Upper lobe of left lung (tissue), 4 donors: ENCODE measurements around the gene FOXL1.

Experiments used
- POLR2A ChIP-seq, 4 donors: fragments of 450-650 bp; IDR thresholded peaks; one replicate each; pipeline ENCODE4 v1.5.1; 2016 to 2017; ENCODE audit warnings: antibody characterized with exemption in 4 of 4, mild to moderate bottlenecking in 2 of 4
- POLR2AphosphoS5 ChIP-seq, 2 donors: sonication (generic); formaldehyde crosslinking; IDR thresholded peaks; one replicate each; pipeline ENCODE4 v1.5.1; 2017; ENCODE audit warnings: antibody characterized with exemption in 2 of 2
- TF ChIP-seq, protein P1 (sequence below), 6 experiments: fragments of 450-650 bp in 4 of 6; fragments of 200-600 bp in 2 of 6; sonication (generic) in 2 of 6; IDR thresholded peaks; one replicate each; pipeline ENCODE4 v1.5.1; 2016 to 2019; ENCODE audit warnings: antibody characterized with exemption in 6 of 6

GRCh38 chr16:86545954-86546637, 32.3 kb upstream of the FOXL1 start:
- TF ChIP-seq, protein P1, sequence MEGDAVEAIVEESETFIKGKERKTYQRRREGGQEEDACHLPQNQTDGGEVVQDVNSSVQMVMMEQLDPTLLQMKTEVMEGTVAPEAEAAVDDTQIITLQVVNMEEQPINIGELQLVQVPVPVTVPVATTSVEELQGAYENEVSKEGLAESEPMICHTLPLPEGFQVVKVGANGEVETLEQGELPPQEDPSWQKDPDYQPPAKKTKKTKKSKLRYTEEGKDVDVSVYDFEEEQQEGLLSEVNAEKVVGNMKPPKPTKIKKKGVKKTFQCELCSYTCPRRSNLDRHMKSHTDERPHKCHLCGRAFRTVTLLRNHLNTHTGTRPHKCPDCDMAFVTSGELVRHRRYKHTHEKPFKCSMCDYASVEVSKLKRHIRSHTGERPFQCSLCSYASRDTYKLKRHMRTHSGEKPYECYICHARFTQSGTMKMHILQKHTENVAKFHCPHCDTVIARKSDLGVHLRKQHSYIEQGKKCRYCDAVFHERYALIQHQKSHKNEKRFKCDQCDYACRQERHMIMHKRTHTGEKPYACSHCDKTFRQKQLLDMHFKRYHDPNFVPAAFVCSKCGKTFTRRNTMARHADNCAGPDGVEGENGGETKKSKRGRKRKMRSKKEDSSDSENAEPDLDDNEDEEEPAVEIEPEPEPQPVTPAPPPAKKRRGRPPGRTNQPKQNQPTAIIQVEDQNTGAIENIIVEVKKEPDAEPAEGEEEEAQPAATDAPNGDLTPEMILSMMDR (IDR thresholded peaks at IDR 0.05) = no peak
- TF ChIP-seq POLR2AphosphoS5 (IDR thresholded peaks at IDR 0.05) = no peak
- no peak for TF ChIP-seq POLR2A (IDR thresholded peaks at IDR 0.05)
